ENCODE measurements around the gene RARS2.

The RARS2 gene, protein sequence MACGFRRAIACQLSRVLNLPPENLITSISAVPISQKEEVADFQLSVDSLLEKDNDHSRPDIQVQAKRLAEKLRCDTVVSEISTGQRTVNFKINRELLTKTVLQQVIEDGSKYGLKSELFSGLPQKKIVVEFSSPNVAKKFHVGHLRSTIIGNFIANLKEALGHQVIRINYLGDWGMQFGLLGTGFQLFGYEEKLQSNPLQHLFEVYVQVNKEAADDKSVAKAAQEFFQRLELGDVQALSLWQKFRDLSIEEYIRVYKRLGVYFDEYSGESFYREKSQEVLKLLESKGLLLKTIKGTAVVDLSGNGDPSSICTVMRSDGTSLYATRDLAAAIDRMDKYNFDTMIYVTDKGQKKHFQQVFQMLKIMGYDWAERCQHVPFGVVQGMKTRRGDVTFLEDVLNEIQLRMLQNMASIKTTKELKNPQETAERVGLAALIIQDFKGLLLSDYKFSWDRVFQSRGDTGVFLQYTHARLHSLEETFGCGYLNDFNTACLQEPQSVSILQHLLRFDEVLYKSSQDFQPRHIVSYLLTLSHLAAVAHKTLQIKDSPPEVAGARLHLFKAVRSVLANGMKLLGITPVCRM

DNA sequence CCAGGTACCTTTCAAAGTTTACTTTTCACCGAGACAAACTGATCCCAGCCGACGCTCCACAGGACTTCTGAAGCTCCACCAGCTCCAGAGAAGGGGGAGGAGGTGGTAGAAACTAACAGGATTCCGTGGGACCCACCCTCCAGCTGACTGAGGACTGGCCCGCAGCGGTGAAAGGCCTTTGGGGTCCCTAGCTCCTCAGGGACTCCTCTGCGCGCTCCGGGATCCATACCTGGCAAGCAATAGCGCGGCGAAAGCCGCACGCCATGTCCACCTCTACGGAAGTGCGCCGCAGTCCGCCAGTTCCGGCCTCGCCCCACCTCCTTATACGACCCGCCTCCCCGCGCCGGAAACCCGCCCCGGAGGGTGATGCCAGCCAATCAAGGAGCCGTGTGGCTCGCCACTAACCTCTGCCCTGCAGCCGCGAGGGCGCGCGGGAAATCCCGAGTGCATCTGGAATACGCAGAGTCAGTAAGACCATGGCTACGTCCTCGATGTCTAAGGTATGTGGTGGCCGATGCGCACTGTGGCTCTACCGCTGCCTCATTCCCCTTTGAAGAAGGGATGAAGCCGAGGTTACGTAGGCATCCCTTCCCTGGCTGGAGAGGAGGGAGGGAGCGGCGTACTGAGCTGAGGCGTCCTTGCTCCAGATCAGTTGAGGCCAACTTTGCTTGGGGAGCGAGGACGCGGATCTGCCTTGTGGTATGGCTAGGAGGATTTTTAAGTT, at the start of gene RARS2, which contains the start of gene ORC3:
Gene RARS2, minus strand, starts transcription at position 295 of the 724 bp plus-strand sequence. Its CDS starts 30 bp downstream, at position 265.
Gene ORC3, plus strand, starts transcription at position 443 of the 724 bp plus-strand sequence. Its CDS starts 34 bp downstream, at position 477.
- TF ChIP-seq MYC (IDR thresholded peaks at IDR 0.05; ENCODE audit: low read depth, low read length) (no peak), POLR2A (IDR thresholded peaks at IDR 0.05; ENCODE audit: extremely low read depth, insufficient read length) (peak; percentile 90)
- TF ChIP-seq, protein P1, sequence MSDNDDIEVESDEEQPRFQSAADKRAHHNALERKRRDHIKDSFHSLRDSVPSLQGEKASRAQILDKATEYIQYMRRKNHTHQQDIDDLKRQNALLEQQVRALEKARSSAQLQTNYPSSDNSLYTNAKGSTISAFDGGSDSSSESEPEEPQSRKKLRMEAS (IDR thresholded peaks at IDR 0.05; ENCODE audit: low read depth, low read length), result peak; percentile 45; the same call in 1 of the 2 replicates
- peak; percentile 97 for DNase-seq (ENCODE audit: low read depth)
- peak within 1 kb of the TSS; percentile 97 for H3K4me3 ChIP-seq (ENCODE audit: low read depth, low read length)

DNA sequence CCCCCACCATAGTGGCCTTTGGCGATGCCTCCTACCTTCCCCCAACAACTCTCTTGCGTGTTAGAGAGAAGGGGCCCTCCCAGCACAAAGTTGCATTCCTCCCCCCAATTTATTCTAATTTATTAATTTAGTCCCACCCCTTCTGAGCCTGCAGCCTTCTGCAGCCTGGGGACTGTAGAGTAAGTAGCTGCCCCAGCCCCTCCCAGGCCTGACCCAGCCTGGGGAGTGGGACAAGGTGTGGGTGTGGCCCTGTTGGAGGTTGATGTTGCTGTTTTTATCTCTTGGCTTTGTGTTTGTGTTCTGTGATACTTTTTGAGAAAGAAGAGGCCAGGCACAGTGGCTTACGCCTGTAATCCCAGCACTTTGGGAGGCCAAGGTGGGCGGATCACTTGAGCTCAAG, 49.6 kb upstream of the RARS2 start:
- TF ChIP-seq MYC (IDR thresholded peaks at IDR 0.05; ENCODE audit: low read depth, low read length) (no peak), POLR2A (IDR thresholded peaks at IDR 0.05; ENCODE audit: extremely low read depth, insufficient read length) (no peak)
- TF ChIP-seq, protein P2, sequence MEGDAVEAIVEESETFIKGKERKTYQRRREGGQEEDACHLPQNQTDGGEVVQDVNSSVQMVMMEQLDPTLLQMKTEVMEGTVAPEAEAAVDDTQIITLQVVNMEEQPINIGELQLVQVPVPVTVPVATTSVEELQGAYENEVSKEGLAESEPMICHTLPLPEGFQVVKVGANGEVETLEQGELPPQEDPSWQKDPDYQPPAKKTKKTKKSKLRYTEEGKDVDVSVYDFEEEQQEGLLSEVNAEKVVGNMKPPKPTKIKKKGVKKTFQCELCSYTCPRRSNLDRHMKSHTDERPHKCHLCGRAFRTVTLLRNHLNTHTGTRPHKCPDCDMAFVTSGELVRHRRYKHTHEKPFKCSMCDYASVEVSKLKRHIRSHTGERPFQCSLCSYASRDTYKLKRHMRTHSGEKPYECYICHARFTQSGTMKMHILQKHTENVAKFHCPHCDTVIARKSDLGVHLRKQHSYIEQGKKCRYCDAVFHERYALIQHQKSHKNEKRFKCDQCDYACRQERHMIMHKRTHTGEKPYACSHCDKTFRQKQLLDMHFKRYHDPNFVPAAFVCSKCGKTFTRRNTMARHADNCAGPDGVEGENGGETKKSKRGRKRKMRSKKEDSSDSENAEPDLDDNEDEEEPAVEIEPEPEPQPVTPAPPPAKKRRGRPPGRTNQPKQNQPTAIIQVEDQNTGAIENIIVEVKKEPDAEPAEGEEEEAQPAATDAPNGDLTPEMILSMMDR (IDR thresholded peaks at IDR 0.05; ENCODE audit: low read depth, low read length), result no peak
- TF ChIP-seq, protein P1 (IDR thresholded peaks at IDR 0.05; ENCODE audit: low read depth, low read length), result no peak

DNA sequence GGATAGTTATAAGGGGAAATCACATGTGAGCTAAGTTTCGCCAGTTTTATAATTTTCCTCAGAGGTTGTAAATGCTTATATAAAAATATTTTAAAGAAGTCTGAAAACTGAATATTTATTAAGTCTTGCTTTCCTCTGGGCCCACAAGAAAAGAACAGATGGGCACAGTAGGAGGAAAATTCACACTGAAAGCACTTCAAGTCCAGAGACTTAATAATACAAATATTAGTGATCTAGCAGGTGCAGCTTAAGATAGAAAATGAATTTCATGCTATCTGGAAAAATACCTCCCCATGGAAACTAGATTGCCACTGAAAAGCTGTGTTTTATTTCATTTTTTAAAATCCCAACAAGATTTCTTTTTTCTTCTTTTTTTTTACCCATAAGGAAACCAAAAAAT, 47.3 kb upstream of the RARS2 start:
- no peak overlapping the region for H3K4me3 ChIP-seq (ENCODE audit: low read depth, low read length)
- DNase-seq (ENCODE audit: low read depth), result no peak
- TF ChIP-seq, protein P2 (IDR thresholded peaks at IDR 0.05; ENCODE audit: low read depth, low read length), result no peak
- TF ChIP-seq, protein P1 (IDR thresholded peaks at IDR 0.05; ENCODE audit: low read depth, low read length), result no peak
- TF ChIP-seq POLR2A (IDR thresholded peaks at IDR 0.05; ENCODE audit: extremely low read depth, insufficient read length), result no peak
- no peak for TF ChIP-seq MYC (IDR thresholded peaks at IDR 0.05; ENCODE audit: low read depth, low read length)

More for the DNA sequence above, 49.6 kb upstream of the RARS2 start:
- no peak for DNase-seq (ENCODE audit: low read depth)
- H3K4me3 ChIP-seq (ENCODE audit: low read depth, low read length), result no peak overlapping the region

GRCh38 chr6:87636315-87636714, 46.5 kb upstream of the RARS2 start:
- no peak overlapping the region for H3K4me3 ChIP-seq (ENCODE audit: low read depth, low read length)
- DNase-seq (ENCODE audit: low read depth), result no peak
- no peak for TF ChIP-seq POLR2A (IDR thresholded peaks at IDR 0.05; ENCODE audit: extremely low read depth, insufficient read length)
- TF ChIP-seq, protein P1 (IDR thresholded peaks at IDR 0.05; ENCODE audit: low read depth, low read length), result no peak
- TF ChIP-seq, protein P2 (IDR thresholded peaks at IDR 0.05; ENCODE audit: low read depth, low read length), result no peak
- TF ChIP-seq MYC (IDR thresholded peaks at IDR 0.05; ENCODE audit: low read depth, low read length), result no peak

DNA sequence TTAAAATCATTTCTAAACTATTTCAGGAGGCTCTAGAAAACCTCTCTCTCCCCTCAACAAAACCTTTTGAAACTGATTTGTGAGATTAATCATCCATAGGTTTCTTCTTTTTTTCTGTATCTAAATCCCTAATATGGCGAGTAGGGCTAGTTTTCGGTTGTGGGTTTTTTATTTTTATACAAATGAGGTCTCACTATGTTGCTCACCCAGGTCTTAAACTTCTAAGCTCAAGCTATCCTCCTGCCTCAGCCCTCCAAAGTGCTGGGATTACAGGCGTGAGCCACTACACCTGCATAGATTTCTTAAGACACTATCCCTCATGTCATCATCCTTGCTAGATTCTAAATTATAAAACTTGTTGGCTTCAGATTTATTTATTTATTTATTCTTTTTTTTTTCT, 44.1 kb upstream of the RARS2 start:
- H3K4me3 ChIP-seq (ENCODE audit: low read depth, low read length), result no peak overlapping the region
- no peak for DNase-seq (ENCODE audit: low read depth)
- TF ChIP-seq POLR2A (IDR thresholded peaks at IDR 0.05; ENCODE audit: extremely low read depth, insufficient read length) (no peak), MYC (IDR thresholded peaks at IDR 0.05; ENCODE audit: low read depth, low read length) (no peak)
- TF ChIP-seq, protein P1 (IDR thresholded peaks at IDR 0.05; ENCODE audit: low read depth, low read length), result no peak
- TF ChIP-seq, protein P2 (IDR thresholded peaks at IDR 0.05; ENCODE audit: low read depth, low read length), result no peak

All from NB4 (cell line).